Astrocyte (in vitro differentiated cells and primary cell): ENCODE results near the gene BAHCC1. TPM values are rescaled to one million over a fixed set of nuclear protein-coding genes. Genes with fewer than 3 reads are reported as not detected.

Experiments used
- DNase-seq: peaks from one replicate; pipeline ENCODE4 v3.0.0-alpha.2; 2010; ENCODE audit warnings: low read depth
- FAIRE-seq: peaks from 2 replicates; lab custom pipeline; 2011; peaks lifted over from hg19 to GRCh38; lab: Jason Lieb, UNC
- H2AFZ ChIP-seq: 2 replicates; pipeline ENCODE4 v1.6.0; 2012; ENCODE audit warnings: low read depth, low read length, inconsistent platforms
- H3K27ac ChIP-seq: 2 replicates; pipeline ENCODE4 v1.5.1; 2011; ENCODE audit warnings: low read depth, low read length, inconsistent platforms
- H3K27me3 ChIP-seq: 2 replicates; pipeline ENCODE4 v1.6.0; 2011; ENCODE audit warnings: low read length, inconsistent platforms; ENCODE audit not compliant: insufficient read depth
- H3K36me3 ChIP-seq: 2 replicates; pipeline ENCODE4 v1.5.1; 2011; ENCODE audit warnings: low read length, inconsistent platforms; ENCODE audit not compliant: insufficient read depth
- H3K4me1 ChIP-seq: 2 replicates; pipeline ENCODE4 v1.5.1; 2011; ENCODE audit warnings: low read length, inconsistent platforms; ENCODE audit not compliant: insufficient read depth
- H3K4me2 ChIP-seq: 2 replicates; pipeline ENCODE4 v1.6.0; 2012; ENCODE audit warnings: low read length, inconsistent platforms
- H3K4me3 ChIP-seq: 2 replicates; pipeline ENCODE4 v1.5.1; 2011; ENCODE audit warnings: low read depth, mild to moderate bottlenecking, low read length, inconsistent platforms; ENCODE audit not compliant: insufficient read depth
- H3K79me2 ChIP-seq: 2 replicates; pipeline ENCODE4 v1.6.0; 2012; ENCODE audit warnings: mild to moderate bottlenecking, low read length, inconsistent platforms; ENCODE audit not compliant: insufficient read depth
- H3K9ac ChIP-seq: 2 replicates; pipeline ENCODE4 v1.6.0; 2012; ENCODE audit warnings: mild to moderate bottlenecking, low read length, inconsistent platforms
- H3K9me3 ChIP-seq: 2 replicates; pipeline ENCODE4 v1.5.1; 2012; ENCODE audit warnings: low read depth, mild to moderate bottlenecking, low read length, inconsistent platforms; ENCODE audit not compliant: insufficient read depth
- H4K20me1 ChIP-seq: 2 replicates; pipeline ENCODE4 v1.6.0; 2012; ENCODE audit warnings: low read length, inconsistent platforms; ENCODE audit not compliant: insufficient read depth
- H3K27ac Mint-ChIP-seq: one replicate; pipeline ENCODE4 v1.8.0; 2021; ENCODE audit warnings: mild to moderate bottlenecking, mixed read lengths; ENCODE audit not compliant: unreplicated experiment
- H3K27me3 Mint-ChIP-seq: one replicate; pipeline ENCODE4 v1.8.0; 2021; ENCODE audit warnings: low read depth, mixed read lengths; ENCODE audit not compliant: unreplicated experiment
- H3K36me3 Mint-ChIP-seq: one replicate; pipeline ENCODE4 v1.8.0; 2021; ENCODE audit warnings: low read depth, mixed read lengths; ENCODE audit not compliant: unreplicated experiment
- H3K4me1 Mint-ChIP-seq: one replicate; pipeline ENCODE4 v1.8.0; 2021; ENCODE audit warnings: low read depth, mixed read lengths; ENCODE audit not compliant: unreplicated experiment
- H3K4me3 Mint-ChIP-seq: one replicate; pipeline ENCODE4 v1.8.0; 2021; ENCODE audit warnings: mild to moderate bottlenecking, moderate library complexity, mixed read lengths; ENCODE audit not compliant: unreplicated experiment
- H3K9me3 Mint-ChIP-seq: one replicate; pipeline ENCODE4 v1.8.0; 2021; ENCODE audit warnings: mild to moderate bottlenecking, mixed read lengths; ENCODE audit not compliant: unreplicated experiment
- CTCF ChIP-seq: IDR thresholded peaks from 2 replicates; pipeline ENCODE4 v1.5.1; 2011; ENCODE audit warnings: low read depth, mild to moderate bottlenecking, inconsistent platforms, low read length, moderate library complexity; ENCODE audit not compliant: insufficient read depth
- EZH2 ChIP-seq: IDR thresholded peaks from 2 replicates; pipeline ENCODE4 v1.6.1; 2012; ENCODE audit warnings: mild to moderate bottlenecking, low read length, inconsistent platforms; ENCODE audit not compliant: insufficient read depth
- total RNA-seq: library from RNA; stranded (reverse); gene quantifications from 2 replicates; pipeline ENCODE4 v1.2.1, GENCODE V29; 2021

BAHCC1 gene
- total RNA-seq, 1 donor from 2014 or later, result 18.5 TPM

DNA sequence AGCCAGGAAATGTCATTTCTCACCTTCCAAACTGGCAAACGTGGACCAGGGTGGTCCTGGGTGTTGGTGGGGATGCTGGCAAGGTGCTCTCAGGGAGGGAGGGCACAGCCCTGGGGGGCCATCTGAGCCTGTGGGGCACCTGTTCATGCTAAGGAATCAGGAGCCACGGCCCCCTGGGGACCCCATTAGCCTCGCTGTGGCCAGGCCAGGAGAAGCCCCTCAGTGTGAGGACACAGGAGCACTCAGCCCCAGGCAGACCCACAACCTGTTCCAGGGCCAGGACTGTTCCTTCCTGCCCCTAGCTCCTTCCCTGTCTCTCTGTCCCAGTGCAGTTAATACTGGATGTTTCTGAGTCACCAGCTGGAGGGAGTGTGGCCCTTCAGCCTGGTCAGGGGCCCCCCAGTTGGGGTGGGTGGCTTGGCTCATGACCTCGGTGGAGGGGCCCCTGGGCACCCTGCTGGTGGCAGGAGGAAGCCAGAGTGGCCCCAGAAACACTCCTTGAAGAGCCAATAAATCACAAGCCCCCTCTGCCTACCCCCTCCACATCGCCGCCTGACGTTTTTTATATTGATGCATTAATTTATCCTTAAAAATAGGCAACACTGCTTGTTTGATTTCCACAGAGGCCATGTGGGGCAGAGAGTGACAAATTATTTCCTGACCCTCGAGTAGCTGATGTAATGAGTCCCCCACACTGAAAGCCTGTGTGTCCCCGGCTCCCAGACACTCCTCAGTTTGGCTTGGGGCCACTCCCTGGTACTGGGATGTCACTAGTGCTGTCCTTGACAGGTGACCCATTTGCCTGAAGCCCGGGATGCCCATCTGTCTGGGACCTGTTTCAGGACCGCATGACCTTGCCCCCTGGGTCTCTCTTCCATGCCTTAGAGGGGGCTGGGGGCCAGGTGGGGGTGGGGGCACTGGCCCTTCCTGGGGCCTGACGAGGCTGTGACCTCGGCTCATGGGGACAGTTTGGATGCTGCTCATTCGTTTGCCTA, 95.0 kb downstream of the BAHCC1 start:
- Histone ChIP-seq H3K4me2 (no peak overlapping the region), H3K79me2 (no peaks in the 10 kb centered on the region), H4K20me1 (no peaks in the 10 kb centered on the region), H3K4me3 (no peak overlapping the region), H3K27me3 (peaks cover 16% of the 10 kb centered on the region), H3K36me3 (no peaks in the 10 kb centered on the region), H3K9ac (no peak overlapping the region), H3K4me1 (peaks cover 3% of the 10 kb centered on the region), H2AFZ (no peak overlapping the region), H3K9me3 (no peaks in the 10 kb centered on the region), H3K27ac (no peak overlapping the region)
- DNase-seq (no peak), FAIRE-seq (no peak)
- Mint-ChIP-seq H3K27ac (peak overlapping the region; percentile 34), H3K9me3 (no peaks in the 10 kb centered on the region), H3K4me3 (no peak overlapping the region), H3K36me3 (no peaks in the 10 kb centered on the region), H3K27me3 (peaks cover 47% of the 10 kb centered on the region), H3K4me1 (peaks cover 5% of the 10 kb centered on the region)
- TF ChIP-seq EZH2, result no peak

GRCh38 chr17:81491181-81491581, 95.9 kb downstream of the BAHCC1 start:
- Mint-ChIP-seq H3K36me3 (no peaks in the 10 kb centered on the region), H3K9me3 (no peaks in the 10 kb centered on the region), H3K27me3 (peaks cover 45% of the 10 kb centered on the region), H3K4me3 (no peak overlapping the region), H3K27ac (no peak overlapping the region), H3K4me1 (peaks cover 5% of the 10 kb centered on the region)
- peaks cover 16% of the 10 kb centered on the region for H3K27me3 ChIP-seq
- no peak overlapping the region for H3K4me2 ChIP-seq
- TF ChIP-seq EZH2, result no peak
- no peak for TF ChIP-seq CTCF
- no peaks in the 10 kb centered on the region for H3K79me2 ChIP-seq
- no peak overlapping the region for H2AFZ ChIP-seq
- H3K36me3 ChIP-seq, result no peaks in the 10 kb centered on the region
- FAIRE-seq (no peak), DNase-seq (no peak)
- H3K4me1 ChIP-seq, result peaks cover 3% of the 10 kb centered on the region
- H3K9ac ChIP-seq, result no peak overlapping the region
- no peak overlapping the region for H3K27ac ChIP-seq
- no peak overlapping the region for H3K4me3 ChIP-seq
- no peaks in the 10 kb centered on the region for H3K9me3 ChIP-seq
- no peaks in the 10 kb centered on the region for H4K20me1 ChIP-seq

GRCh38 chr17:81491761-81492160, 96.5 kb downstream of the BAHCC1 start:
- FAIRE-seq (no peak), DNase-seq (no peak)
- H3K79me2 ChIP-seq, result no peaks in the 10 kb centered on the region
- Mint-ChIP-seq H3K36me3 (no peaks in the 10 kb centered on the region), H3K27ac (no peak overlapping the region), H3K9me3 (no peaks in the 10 kb centered on the region), H3K27me3 (peaks cover 46% of the 10 kb centered on the region), H3K4me1 (peaks cover 5% of the 10 kb centered on the region), H3K4me3 (no peak overlapping the region)
- H2AFZ ChIP-seq, result no peak overlapping the region
- TF ChIP-seq EZH2, result no peak
- TF ChIP-seq CTCF, result no peak
- H3K9ac ChIP-seq, result no peak overlapping the region
- no peak overlapping the region for H3K4me3 ChIP-seq
- H3K36me3 ChIP-seq, result no peaks in the 10 kb centered on the region
- H3K4me1 ChIP-seq, result peaks cover 3% of the 10 kb centered on the region
- H3K27me3 ChIP-seq, result peaks cover 16% of the 10 kb centered on the region
- no peaks in the 10 kb centered on the region for H3K9me3 ChIP-seq
- H3K4me2 ChIP-seq, result no peak overlapping the region
- no peaks in the 10 kb centered on the region for H4K20me1 ChIP-seq
- H3K27ac ChIP-seq, result no peak overlapping the region
